ENCODE data around the gene TNS4. TPM values are rescaled to one million over a fixed set of nuclear protein-coding genes. Genes with fewer than 3 reads are reported as not detected.

The TNS4 gene
- polyA plus RNA-seq, 2 of the 4 experiments (the other 2 are of a cell fraction): 24.2 to 73.5 TPM

DNA sequence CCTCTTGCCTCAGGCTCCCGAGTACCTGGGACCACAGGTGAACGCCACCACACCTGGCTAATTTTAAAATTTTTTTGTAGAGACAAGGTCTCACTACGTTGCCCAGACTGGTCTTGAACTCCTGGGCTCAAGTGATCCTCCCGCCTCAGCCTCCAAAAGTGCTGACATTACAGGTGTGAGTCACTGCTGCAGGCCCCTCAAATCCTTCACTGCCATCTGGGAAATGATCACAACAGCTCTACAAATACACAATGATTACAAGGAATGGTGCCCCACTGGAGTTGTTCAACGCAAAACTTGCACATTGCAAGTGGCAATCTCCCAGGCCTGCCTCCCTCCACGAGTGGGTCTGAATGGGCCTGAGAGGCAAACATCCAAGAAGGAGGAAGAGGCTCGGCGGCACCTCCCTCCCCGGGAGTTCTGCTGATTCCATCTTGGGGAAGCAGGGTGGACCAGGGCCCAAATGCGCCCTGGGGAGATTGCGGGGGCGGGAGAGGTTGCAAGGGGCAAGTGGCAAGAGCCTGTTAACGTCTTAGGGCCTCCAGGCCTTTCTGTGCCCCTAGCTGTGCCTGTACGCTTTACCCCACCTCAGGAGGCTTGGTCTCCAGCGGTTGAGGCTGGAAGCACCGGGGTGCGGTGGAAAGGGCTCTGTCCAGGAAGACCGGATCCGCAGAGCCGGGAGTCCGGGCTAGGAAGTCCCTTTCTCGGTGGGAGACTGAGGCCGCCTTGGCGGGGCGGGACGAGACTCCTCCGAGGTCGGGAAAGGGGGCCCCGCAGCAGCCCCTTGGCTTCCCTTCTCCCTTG is 58.8 kb downstream of the TNS4 start (continued):
- TF ChIP-seq, protein P1, sequence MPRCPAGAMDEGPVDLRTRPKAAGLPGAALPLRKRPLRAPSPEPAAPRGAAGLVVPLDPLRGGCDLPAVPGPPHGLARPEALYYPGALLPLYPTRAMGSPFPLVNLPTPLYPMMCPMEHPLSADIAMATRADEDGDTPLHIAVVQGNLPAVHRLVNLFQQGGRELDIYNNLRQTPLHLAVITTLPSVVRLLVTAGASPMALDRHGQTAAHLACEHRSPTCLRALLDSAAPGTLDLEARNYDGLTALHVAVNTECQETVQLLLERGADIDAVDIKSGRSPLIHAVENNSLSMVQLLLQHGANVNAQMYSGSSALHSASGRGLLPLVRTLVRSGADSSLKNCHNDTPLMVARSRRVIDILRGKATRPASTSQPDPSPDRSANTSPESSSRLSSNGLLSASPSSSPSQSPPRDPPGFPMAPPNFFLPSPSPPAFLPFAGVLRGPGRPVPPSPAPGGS (IDR thresholded peaks at IDR 0.05): no peak
- TF ChIP-seq MAFK (IDR thresholded peaks at IDR 0.05; ENCODE audit: partially characterized antibody) (peak; percentile 92), CBX2 (IDR thresholded peaks at IDR 0.05; ENCODE audit: borderline replicate concordance, low read depth) (no peak), JUN (IDR thresholded peaks at IDR 0.05) (no peak), FOSB (CRISPR knock-in tag; IDR thresholded peaks at IDR 0.05) (no peak), RARB (CRISPR knock-in tag; IDR thresholded peaks at IDR 0.05) (no peak), EP300 (IDR thresholded peaks at IDR 0.05) (no peak), NPAS2 (CRISPR knock-in tag; IDR thresholded peaks at IDR 0.05; ENCODE audit: borderline replicate concordance) (no peak), CBX8 (IDR thresholded peaks at IDR 0.05) (no peak), RFX5 (IDR thresholded peaks at IDR 0.05) (no peak), E2F6 (IDR thresholded peaks at IDR 0.05; ENCODE audit: borderline replicate concordance, low read depth) (no peak), FOXS1 (CRISPR knock-in tag; IDR thresholded peaks at IDR 0.05) (0 out of 2 replicates have a peak, but pooled peaks have one; percentile 30), TFCP2L1 (CRISPR knock-in tag; IDR thresholded peaks at IDR 0.05) (peak; percentile 72; the same call in 1 of the 2 replicates), HOXA7 (CRISPR knock-in tag; IDR thresholded peaks at IDR 0.05) (no peak), ESRRA (IDR thresholded peaks at IDR 0.05; ENCODE audit: borderline replicate concordance, low read length) (no peak), SMC3 (IDR thresholded peaks at IDR 0.05) (no peak), HOXB13 (CRISPR knock-in tag; IDR thresholded peaks at IDR 0.05; ENCODE audit: low read depth) (peak; percentile 40; the same call in 1 of the 2 replicates), POLR2AphosphoS2 (conservative IDR thresholded peaks at IDR 0.05; ENCODE audit: low read length) (no peak), HDAC2 (IDR thresholded peaks at IDR 0.05) (no peak), BHLHE40 (IDR thresholded peaks at IDR 0.05; ENCODE audit: low read depth, low read length) (no peak), RAD21 (conservative IDR thresholded peaks at IDR 0.05 in 1 of 2, IDR thresholded peaks at IDR 0.05 in 1 of 2) (no peak), PHF8 (IDR thresholded peaks at IDR 0.05; ENCODE audit: borderline replicate concordance, low read depth) (no peak), ZC3H11A (IDR thresholded peaks at IDR 0.05) (no peak), POLR2A (IDR thresholded peaks at IDR 0.05; ENCODE audit: low read length) (no peak), MAZ (IDR thresholded peaks at IDR 0.05; ENCODE audit: borderline replicate concordance, low read depth, low read length) (no peak)
- TF ChIP-seq, protein P2, sequence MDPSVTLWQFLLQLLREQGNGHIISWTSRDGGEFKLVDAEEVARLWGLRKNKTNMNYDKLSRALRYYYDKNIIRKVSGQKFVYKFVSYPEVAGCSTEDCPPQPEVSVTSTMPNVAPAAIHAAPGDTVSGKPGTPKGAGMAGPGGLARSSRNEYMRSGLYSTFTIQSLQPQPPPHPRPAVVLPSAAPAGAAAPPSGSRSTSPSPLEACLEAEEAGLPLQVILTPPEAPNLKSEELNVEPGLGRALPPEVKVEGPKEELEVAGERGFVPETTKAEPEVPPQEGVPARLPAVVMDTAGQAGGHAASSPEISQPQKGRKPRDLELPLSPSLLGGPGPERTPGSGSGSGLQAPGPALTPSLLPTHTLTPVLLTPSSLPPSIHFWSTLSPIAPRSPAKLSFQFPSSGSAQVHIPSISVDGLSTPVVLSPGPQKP (IDR thresholded peaks at IDR 0.05; ENCODE audit: low read depth, low read length): no peak

DNA sequence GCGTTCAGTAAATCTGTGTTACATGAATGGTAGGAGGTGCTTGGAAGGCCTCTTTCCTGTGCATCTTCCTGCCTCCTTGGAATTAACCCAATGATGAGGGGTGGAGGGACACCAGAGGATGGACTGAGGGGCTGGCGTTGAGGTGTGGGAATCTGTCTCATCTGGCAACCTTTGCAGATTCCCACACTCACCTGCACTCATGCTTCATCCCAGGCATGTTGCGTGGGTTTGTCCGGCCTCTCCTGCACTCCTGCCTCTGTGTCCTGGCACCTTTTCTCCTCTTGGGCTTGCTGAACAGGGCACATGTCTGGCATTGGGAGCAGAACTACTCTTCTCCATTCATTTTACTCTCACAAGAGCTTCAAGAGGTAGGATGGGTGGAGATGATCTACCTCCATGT is 61.3 kb downstream of the TNS4 start:
- ATAC-seq: no peak
- no peak overlapping the region for H3K4me2 ChIP-seq
- ChIA-PET CTCF (interaction anchor here (0.7 to 37.5 kb wide), 26 partner anchors 9 to 351 kb away, joined by 3 to 822 read pairs (median 5); partner anchors contain the start of genes CCR7, GJD3 and TOP2A), POLR2A (no interaction called here)
- no peaks in the 10 kb centered on the region for H3K9me3 ChIP-seq
- peak overlapping the region in 1 of 2 experiments; percentile 98; a peak in 3 of 6 replicates for H3K27ac ChIP-seq
- WGBS (ENCODE audit: missing lambda C conversion rate): 62% methylated on average over 4 of the region's 4 CpGs
- no peak for DNase-seq (ENCODE audit: low read depth in 1 of 2, low spot score in 1 of 2)
- no peak overlapping the region for H3K4me3 ChIP-seq
- no peak for FAIRE-seq
- peaks cover 12% of the 10 kb centered on the region for H3K4me1 ChIP-seq
- no peak for TF ChIP-seq TP53 (CRISPR knock-in tag; IDR thresholded peaks at IDR 0.05)
- TF ChIP-seq, protein P3, sequence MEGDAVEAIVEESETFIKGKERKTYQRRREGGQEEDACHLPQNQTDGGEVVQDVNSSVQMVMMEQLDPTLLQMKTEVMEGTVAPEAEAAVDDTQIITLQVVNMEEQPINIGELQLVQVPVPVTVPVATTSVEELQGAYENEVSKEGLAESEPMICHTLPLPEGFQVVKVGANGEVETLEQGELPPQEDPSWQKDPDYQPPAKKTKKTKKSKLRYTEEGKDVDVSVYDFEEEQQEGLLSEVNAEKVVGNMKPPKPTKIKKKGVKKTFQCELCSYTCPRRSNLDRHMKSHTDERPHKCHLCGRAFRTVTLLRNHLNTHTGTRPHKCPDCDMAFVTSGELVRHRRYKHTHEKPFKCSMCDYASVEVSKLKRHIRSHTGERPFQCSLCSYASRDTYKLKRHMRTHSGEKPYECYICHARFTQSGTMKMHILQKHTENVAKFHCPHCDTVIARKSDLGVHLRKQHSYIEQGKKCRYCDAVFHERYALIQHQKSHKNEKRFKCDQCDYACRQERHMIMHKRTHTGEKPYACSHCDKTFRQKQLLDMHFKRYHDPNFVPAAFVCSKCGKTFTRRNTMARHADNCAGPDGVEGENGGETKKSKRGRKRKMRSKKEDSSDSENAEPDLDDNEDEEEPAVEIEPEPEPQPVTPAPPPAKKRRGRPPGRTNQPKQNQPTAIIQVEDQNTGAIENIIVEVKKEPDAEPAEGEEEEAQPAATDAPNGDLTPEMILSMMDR (IDR thresholded peaks at IDR 0.05): no peak
- TF ChIP-seq, protein P4, sequence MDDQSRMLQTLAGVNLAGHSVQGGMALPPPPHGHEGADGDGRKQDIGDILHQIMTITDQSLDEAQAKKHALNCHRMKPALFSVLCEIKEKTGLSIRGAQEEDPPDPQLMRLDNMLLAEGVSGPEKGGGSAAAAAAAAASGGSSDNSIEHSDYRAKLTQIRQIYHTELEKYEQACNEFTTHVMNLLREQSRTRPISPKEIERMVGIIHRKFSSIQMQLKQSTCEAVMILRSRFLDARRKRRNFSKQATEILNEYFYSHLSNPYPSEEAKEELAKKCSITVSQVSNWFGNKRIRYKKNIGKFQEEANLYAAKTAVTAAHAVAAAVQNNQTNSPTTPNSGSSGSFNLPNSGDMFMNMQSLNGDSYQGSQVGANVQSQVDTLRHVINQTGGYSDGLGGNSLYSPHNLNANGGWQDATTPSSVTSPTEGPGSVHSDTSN (IDR thresholded peaks at IDR 0.05): no peak
- TF ChIP-seq, protein P5, sequence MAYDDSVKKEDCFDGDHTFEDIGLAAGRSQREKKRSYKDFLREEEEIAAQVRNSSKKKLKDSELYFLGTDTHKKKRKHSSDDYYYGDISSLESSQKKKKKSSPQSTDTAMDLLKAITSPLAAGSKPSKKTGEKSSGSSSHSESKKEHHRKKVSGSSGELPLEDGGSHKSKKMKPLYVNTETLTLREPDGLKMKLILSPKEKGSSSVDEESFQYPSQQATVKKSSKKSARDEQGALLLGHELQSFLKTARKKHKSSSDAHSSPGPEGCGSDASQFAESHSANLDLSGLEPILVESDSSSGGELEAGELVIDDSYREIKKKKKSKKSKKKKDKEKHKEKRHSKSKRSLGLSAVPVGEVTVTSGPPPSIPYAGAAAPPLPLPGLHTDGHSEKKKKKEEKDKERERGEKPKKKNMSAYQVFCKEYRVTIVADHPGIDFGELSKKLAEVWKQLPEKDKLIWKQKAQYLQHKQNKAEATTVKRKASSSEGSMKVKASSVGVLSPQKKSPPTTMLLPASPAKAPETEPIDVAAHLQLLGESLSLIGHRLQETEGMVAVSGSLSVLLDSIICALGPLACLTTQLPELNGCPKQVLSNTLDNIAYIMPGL (CRISPR knock-in tag; IDR thresholded peaks at IDR 0.05; ENCODE audit: borderline replicate concordance): no peak
- TF ChIP-seq HES2 (IDR thresholded peaks at IDR 0.05): no peak
- TF ChIP-seq GATA3 (IDR thresholded peaks at IDR 0.05; ENCODE audit: borderline replicate concordance): no peak
- no peak for TF ChIP-seq MYC (IDR thresholded peaks at IDR 0.05; ENCODE audit: borderline replicate concordance, low read length)
- TF ChIP-seq ESRRA (IDR thresholded peaks at IDR 0.05; ENCODE audit: borderline replicate concordance, low read length): no peak
